ENCODE results near the gene SENP1.

Gene SENP1

DNA sequence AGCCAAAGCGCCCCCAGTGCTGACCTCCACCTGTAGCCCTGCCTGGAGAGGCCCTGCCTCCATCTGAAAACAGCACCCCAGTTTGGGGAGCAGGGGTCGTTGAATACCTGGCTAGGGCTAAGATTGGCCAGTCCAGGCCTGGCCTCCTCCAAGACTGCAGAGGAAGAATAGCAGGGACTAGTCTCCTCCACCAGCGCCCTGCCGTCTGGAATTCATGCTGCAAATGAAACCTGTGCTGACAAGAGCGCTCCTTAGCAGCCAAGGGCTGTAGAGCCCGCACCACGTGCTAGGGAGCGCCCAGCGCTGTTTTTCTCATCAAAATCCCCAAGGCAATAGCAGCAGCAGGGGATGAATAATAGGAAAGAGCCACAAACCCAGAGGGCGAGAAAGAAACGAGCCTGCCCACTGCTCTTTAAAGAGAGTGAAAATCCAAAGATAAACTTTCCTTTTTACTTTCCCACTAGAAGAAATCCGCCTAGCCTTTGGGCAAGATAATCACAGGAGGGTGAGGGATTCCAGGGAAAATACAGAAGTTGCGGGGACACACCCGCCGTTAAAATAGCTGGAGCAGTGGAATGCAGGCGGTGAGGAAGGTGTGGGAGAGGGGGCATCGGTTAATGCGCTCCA is 104.9 kb downstream of the SENP1 start:
- DNase-seq (ENCODE audit: low read depth in 2 of 2): no peak

DNA sequence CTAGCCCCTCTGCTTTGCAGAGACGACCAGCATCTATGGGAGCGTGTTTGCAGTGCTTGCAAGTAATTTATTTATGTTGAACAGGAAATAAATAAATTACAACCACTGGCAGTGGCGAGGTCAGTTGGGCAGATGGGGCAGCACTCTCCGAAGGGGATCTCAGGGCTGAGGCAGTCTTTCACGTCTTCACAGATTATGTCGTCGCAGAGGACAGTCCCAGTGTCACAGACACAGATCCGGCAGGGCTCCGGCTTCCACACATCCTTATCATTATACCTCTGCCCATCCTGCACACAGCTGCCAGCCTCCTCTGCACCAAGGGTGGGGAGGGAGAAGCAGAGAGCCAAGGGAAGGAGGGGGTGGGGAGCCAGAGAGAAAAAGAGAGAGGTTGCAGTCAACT is 106.1 kb downstream of the SENP1 start:
- DNase-seq (ENCODE audit: low read depth in 2 of 2): no peak

DNA sequence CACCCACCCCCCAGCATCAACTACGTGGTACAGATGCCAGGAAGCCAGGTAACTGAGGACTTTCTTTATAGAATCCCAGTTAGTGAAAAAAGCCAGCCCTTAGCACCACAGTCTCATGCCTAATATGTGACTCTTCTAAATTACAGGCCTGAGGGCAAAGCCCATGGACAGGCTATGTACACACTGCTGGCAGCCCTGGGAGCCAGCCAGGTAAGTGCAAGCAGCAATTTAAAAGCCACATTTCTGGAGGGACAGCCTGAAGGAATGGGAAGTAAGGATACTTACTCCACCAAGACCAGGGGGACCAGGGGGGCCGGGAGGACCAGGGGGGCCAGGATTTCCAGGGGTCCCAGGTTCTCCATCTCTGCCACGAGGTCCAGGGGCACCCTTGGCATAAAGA is 108.6 kb downstream of the SENP1 start:
- DNase-seq (ENCODE audit: low read depth in 2 of 2): no peak

DNA sequence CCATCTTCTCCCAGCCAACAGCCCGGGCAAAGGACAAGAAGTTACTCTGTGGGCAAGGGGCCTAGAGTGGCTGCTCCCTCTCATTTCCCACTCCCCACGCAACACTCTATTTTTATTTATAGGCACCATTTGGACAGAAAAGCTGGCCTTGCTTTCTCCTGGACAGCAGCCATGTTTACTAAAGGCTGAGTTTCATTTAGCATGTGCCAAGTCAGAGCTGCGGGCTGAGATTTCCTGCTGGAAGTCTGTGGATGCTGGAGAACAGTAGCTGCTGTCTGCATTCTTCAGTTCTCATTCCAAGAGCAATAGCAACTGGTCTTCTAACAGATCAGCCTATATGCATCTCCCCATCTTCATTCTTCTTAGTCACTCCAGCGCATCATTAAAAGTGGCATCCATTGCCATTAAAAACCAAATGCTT is 109.9 kb downstream of the SENP1 start:
- no peak for DNase-seq (ENCODE audit: low read depth in 2 of 2)

DNA sequence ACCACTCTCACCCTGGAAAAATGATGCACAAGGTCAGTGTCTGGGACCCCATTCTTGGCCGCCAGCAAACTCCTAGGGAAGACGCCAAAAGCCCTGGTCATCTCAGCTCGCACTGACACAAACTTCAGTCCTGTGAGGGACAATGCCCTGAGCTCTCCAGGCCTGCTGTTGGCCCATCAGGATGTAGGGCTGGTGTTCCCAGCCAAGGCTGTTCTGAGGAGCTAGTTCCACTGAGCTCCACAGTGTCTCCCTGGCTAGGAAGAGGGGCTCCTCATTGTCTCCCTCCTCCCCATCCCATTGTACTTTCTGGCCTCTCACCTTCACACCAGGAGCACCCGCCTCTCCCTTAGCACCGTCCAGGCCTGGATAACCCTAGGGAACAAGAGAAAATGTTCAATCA is 112.4 kb downstream of the SENP1 start:
- DNase-seq (ENCODE audit: low read depth in 2 of 2): no peak

Data from activated CD4-positive, alpha-beta T cell treated with anti-CD3 and anti-CD28 coated beads for 24 hours (primary cell).